Activated gamma-delta T cell treated with Interleukin-2 at 50 U/mL for 16 hours (primary cell): ENCODE measurements around the gene DPY19L3.
"Not testable (repeated sequence)": the region's sequence is repeated elsewhere in the genome, so short reads cannot be mapped to it uniquely, and the experiment has no call there.

Source experiments
- DNase-seq: peaks from one replicate; pipeline ENCODE4 v3.0.0-alpha.2; 2020

DPY19L3 gene

GRCh38 chr19:32405431-32406160, at the start of gene DPY19L3:
TSS of gene DPY19L3 (plus strand) at chr19:32405770. CDS start at chr19:32408254, 2,484 bp downstream.
- DNase-seq: peak; percentile 89

- DNase-seq: no peak
These were observed 47.9 kb upstream of the DPY19L3 start for GRCh38 chr19:32357720-32358119.

- no peak for DNase-seq
These were observed 47.2 kb upstream of the DPY19L3 start for GRCh38 chr19:32358321-32358720.

GRCh38 chr19:32359581-32359980, 46.0 kb upstream of the DPY19L3 start:
- DNase-seq: no peak

GRCh38 chr19:32361574-32362317, 43.8 kb upstream of the DPY19L3 start:
- DNase-seq: no peak

GRCh38 chr19:32362318-32362691, 43.3 kb upstream of the DPY19L3 start:
- no peak for DNase-seq

- no peak for DNase-seq
These were observed 42.4 kb upstream of the DPY19L3 start for GRCh38 chr19:32363175-32363574.

- no peak for DNase-seq
These were observed 41.9 kb upstream of the DPY19L3 start for GRCh38 chr19:32363632-32364031.

- no peak for DNase-seq
These were observed 41.5 kb upstream of the DPY19L3 start for GRCh38 chr19:32364040-32364439.

- no peak for DNase-seq
These were observed 38.5 kb upstream of the DPY19L3 start for GRCh38 chr19:32367063-32367462.

GRCh38 chr19:32367948-32368536, 37.5 kb upstream of the DPY19L3 start:
- DNase-seq: no peak

GRCh38 chr19:32368787-32369186, 36.8 kb upstream of the DPY19L3 start:
- no peak for DNase-seq

- DNase-seq: no peak
These were observed 32.6 kb upstream of the DPY19L3 start for GRCh38 chr19:32372726-32373517.

GRCh38 chr19:32373585-32374295, 31.8 kb upstream of the DPY19L3 start:
- no peak for DNase-seq

- DNase-seq: not testable (repeated sequence)
These were observed 31.2 kb upstream of the DPY19L3 start for GRCh38 chr19:32374362-32374761.

- DNase-seq: not testable (repeated sequence)
These were observed 28.5 kb upstream of the DPY19L3 start for GRCh38 chr19:32377088-32377487.

- no peak for DNase-seq
These were observed 25.3 kb upstream of the DPY19L3 start for GRCh38 chr19:32380269-32380668.

GRCh38 chr19:32387701-32388392, 17.7 kb upstream of the DPY19L3 start:
- no peak for DNase-seq

GRCh38 chr19:32388393-32388855, 17.1 kb upstream of the DPY19L3 start:
- DNase-seq: no peak

- no peak for DNase-seq
These were observed 12.7 kb upstream of the DPY19L3 start for GRCh38 chr19:32392901-32393300.

- no peak for DNase-seq
These were observed 9.4 kb upstream of the DPY19L3 start for GRCh38 chr19:32396046-32396652.
